ENCODE results near the gene KCNH2. TPM values are rescaled to one million over a fixed set of nuclear protein-coding genes. Genes with fewer than 3 reads are reported as not detected.

Gene KCNH2
- total RNA-seq, 1 experiment from 2014 or later = 16.2 TPM

DNA sequence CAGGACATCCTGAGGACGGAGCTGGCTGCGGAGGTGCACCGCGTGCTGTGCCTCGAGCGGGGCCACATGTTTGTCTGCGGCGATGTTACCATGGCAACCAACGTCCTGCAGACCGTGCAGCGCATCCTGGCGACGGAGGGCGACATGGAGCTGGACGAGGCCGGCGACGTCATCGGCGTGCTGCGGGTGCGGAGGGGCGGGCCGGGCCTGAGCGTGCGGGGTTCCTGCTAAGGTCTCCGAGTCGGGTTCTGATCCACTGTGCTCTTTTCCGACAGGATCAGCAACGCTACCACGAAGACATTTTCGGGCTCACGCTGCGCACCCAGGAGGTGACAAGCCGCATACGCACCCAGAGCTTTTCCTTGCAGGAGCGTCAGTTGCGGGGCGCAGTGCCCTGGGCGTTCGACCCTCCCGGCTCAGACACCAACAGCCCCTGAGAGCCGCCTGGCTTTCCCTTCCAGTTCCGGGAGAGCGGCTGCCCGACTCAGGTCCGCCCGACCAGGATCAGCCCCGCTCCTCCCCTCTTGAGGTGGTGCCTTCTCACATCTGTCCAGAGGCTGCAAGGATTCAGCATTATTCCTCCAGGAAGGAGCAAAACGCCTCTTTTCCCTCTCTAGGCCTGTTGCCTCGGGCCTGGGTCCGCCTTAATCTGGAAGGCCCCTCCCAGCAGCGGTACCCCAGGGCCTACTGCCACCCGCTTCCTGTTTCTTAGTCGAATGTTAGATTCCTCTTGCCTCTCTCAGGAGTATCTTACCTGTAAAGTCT is 35.8 kb upstream of the KCNH2 start (continued):
- no peak for TF ChIP-seq ZNF532 (CRISPR knock-in tag; IDR thresholded peaks at IDR 0.05; ENCODE audit: borderline replicate concordance)
- no peak for TF ChIP-seq NR1H2 (CRISPR knock-in tag; IDR thresholded peaks at IDR 0.05)
- TF ChIP-seq MYBL2 (CRISPR knock-in tag; IDR thresholded peaks at IDR 0.05) = peak; percentile 86
- no peak for TF ChIP-seq NFATC4 (CRISPR knock-in tag; IDR thresholded peaks at IDR 0.05)
- TF ChIP-seq ZNF219 (CRISPR knock-in tag; IDR thresholded peaks at IDR 0.05; ENCODE audit: borderline replicate concordance) = no peak
- peak; percentile 87 for TF ChIP-seq CREM (CRISPR knock-in tag; IDR thresholded peaks at IDR 0.05)
- peak; percentile 56; the same call in 1 of the 2 replicates for TF ChIP-seq USF1 (CRISPR knock-in tag; IDR thresholded peaks at IDR 0.05)
- no peak for TF ChIP-seq OVOL2 (CRISPR knock-in tag; IDR thresholded peaks at IDR 0.05; ENCODE audit: borderline replicate concordance)
- TF ChIP-seq, protein P1, sequence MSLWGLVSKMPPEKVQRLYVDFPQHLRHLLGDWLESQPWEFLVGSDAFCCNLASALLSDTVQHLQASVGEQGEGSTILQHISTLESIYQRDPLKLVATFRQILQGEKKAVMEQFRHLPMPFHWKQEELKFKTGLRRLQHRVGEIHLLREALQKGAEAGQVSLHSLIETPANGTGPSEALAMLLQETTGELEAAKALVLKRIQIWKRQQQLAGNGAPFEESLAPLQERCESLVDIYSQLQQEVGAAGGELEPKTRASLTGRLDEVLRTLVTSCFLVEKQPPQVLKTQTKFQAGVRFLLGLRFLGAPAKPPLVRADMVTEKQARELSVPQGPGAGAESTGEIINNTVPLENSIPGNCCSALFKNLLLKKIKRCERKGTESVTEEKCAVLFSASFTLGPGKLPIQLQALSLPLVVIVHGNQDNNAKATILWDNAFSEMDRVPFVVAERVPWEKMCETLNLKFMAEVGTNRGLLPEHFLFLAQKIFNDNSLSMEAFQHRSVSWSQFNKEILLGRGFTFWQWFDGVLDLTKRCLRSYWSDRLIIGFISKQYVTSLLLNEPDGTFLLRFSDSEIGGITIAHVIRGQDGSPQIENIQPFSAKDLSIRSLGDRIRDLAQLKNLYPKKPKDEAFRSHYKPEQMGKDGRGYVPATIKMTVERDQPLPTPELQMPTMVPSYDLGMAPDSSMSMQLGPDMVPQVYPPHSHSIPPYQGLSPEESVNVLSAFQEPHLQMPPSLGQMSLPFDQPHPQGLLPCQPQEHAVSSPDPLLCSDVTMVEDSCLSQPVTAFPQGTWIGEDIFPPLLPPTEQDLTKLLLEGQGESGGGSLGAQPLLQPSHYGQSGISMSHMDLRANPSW (CRISPR knock-in tag; conservative IDR thresholded peaks at IDR 0.05; ENCODE audit: low read depth) = no peak
- TF ChIP-seq KAT7 (CRISPR knock-in tag; IDR thresholded peaks at IDR 0.05; ENCODE audit: borderline replicate concordance) = no peak
- TF ChIP-seq ZNF121 (CRISPR knock-in tag; IDR thresholded peaks at IDR 0.05) = peak; percentile 5; the same call in 1 of the 2 replicates
- TF ChIP-seq CDX4 (CRISPR knock-in tag; IDR thresholded peaks at IDR 0.05; ENCODE audit: borderline replicate concordance) = no peak
- TF ChIP-seq FOXJ3 (CRISPR knock-in tag; IDR thresholded peaks at IDR 0.05; ENCODE audit: borderline replicate concordance) = no peak; the same call in 1 of the 2 replicates
- TF ChIP-seq, protein P2, sequence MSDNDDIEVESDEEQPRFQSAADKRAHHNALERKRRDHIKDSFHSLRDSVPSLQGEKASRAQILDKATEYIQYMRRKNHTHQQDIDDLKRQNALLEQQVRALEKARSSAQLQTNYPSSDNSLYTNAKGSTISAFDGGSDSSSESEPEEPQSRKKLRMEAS (CRISPR knock-in tag; IDR thresholded peaks at IDR 0.05) = peak; percentile 97
- 0 out of 2 replicates have a peak, but pooled peaks have one; percentile 45 for TF ChIP-seq ATF2 (CRISPR knock-in tag; IDR thresholded peaks at IDR 0.05; ENCODE audit: borderline replicate concordance, low read depth)
- no peak for TF ChIP-seq TP53 (CRISPR knock-in tag; IDR thresholded peaks at IDR 0.05)
- TF ChIP-seq NR3C1 (CRISPR knock-in tag; conservative IDR thresholded peaks at IDR 0.05; ENCODE audit: low read depth) = no peak

Measured in WTC11 (cell line).